Lung (tissue), 12 donors: ENCODE results near the gene BMP7. TPM values are rescaled to one million over a fixed set of nuclear protein-coding genes. Genes with fewer than 3 reads are reported as not detected.

Experiments
- ATAC-seq: fragments of 200-7000 bp; cut with Tn5 transposase; one replicate; pipeline ENCODE4 v1.9.1; 2020; ENCODE audit warnings: moderate number of reproducible peaks; ENCODE audit not compliant: insufficient read depth, low FRiP score
- DNase-seq, 3 donors: peaks; one replicate each; pipeline ENCODE4 v3.0.0-alpha.2; 2013 to 2017
- H3K27ac ChIP-seq, 2 donors: one replicate each; pipeline ENCODE4 v1.5.1; 2013; ENCODE audit warnings: mild to moderate bottlenecking in 2 of 2, moderate library complexity in 2 of 2, control low read depth in 1 of 2, inconsistent platforms in 1 of 2, low read depth in 1 of 2, low read length in 1 of 2
- H3K27me3 ChIP-seq, 3 donors: one replicate each; pipeline ENCODE4 v1.5.1; 2013; ENCODE audit warnings: low read length in 2 of 3; ENCODE audit not compliant: control insufficient read depth in 3 of 3, insufficient read depth in 3 of 3
- H3K36me3 ChIP-seq, 4 donors: one replicate each; pipeline ENCODE4 v1.5.1; 2013; ENCODE audit warnings: low read length in 4 of 4, mild to moderate bottlenecking in 1 of 4, moderate library complexity in 1 of 4; ENCODE audit not compliant: control insufficient read depth in 4 of 4, insufficient read depth in 4 of 4
- H3K4me1 ChIP-seq, 5 donors: one replicate each; pipeline ENCODE4 v1.5.1; 2013; ENCODE audit warnings: low read length in 5 of 5, mild to moderate bottlenecking in 2 of 5, moderate library complexity in 1 of 5; ENCODE audit not compliant: control insufficient read depth in 5 of 5, insufficient read depth in 5 of 5
- H3K4me3 ChIP-seq: one replicate; pipeline ENCODE4 v1.5.1; 2013; ENCODE audit warnings: mild to moderate bottlenecking, control low read depth, moderate library complexity
- H3K9ac ChIP-seq, 2 donors: one replicate each; pipeline ENCODE4 v1.5.1; 2013; ENCODE audit warnings: low read length in 2 of 2, control low read depth in 1 of 2; ENCODE audit not compliant: insufficient read depth in 1 of 2
- H3K9me3 ChIP-seq, 4 donors: one replicate each; pipeline ENCODE4 v1.5.1; 2013; ENCODE audit warnings: low read length in 3 of 4, mild to moderate bottlenecking in 1 of 4, moderate library complexity in 1 of 4; ENCODE audit not compliant: control insufficient read depth in 4 of 4, insufficient read depth in 3 of 4
- CTCF ChIP-seq: IDR thresholded peaks from 2 replicates; pipeline ENCODE4 v1.5.1; 2012; ENCODE audit warnings: mild to moderate bottlenecking; ENCODE audit errors: control extremely low read depth, extremely low read depth
- WGBS, 2 donors: extraction: QIAGEN DNeasy Blood & Tissue Kit; methylation state at CpG; one replicate each; pipeline ENCODE4 v1.1.7; 2013; 5-methylcytosine and 5-hydroxymethylcytosine counted together
- polyA plus RNA-seq, 2 donors: library from polyadenylated mRNA; stranded (reverse); fragments of 200-250 nt; gene quantifications; one replicate each; pipeline ENCODE4 v1.2.1, GENCODE V29; 2013
- total RNA-seq, 2 donors: library from RNA; depleted of rRNA in 1 of 2; stranded (reverse); fragments of >200 nt in 1 of 2; gene quantifications; one replicate each; pipeline ENCODE4 v1.2.1, GENCODE V29; 2014 to 2021
- donor health status: control.
- donor health status: control.
- donor health status: Bipolar disorder and iron deficiency.
- donor health status: healthy.
- donor health status: DM: yes; HTN: yes; CAD: no.

The BMP7 gene
- total and polyA plus RNA-seq, 4 donors, result 0.67 to 10.3 (median 1.4) TPM

- H3K9ac ChIP-seq, result no peak overlapping the region
- no peak for ATAC-seq
Observed at GRCh38 chr20:57287007-57287880, 20.8 kb upstream of the BMP7 start.

GRCh38 chr20:57283860-57284259 is 17.4 kb upstream of the BMP7 start:
- no peak overlapping the region for H3K27ac ChIP-seq
- no peak overlapping the region for H3K4me3 ChIP-seq
- TF ChIP-seq CTCF, result no peak
- no peaks in the 10 kb centered on the region for H3K9me3 ChIP-seq
- no peaks in the 10 kb centered on the region for H3K36me3 ChIP-seq
- peaks cover 0 to 32% (median 8%) of the 10 kb centered on the region in 5 donors for H3K4me1 ChIP-seq
- WGBS, 2 donors, result 84 to 88% methylated on average over 7 of the region's 7 CpGs
- ATAC-seq (no peak), DNase-seq (no peak)
- H3K9ac ChIP-seq, result no peak overlapping the region
- H3K27me3 ChIP-seq, result no peaks in the 10 kb centered on the region

More at GRCh38 chr20:57287007-57287880, 20.8 kb upstream of the BMP7 start:
- peak; percentile 61 to 78 (median 67) for DNase-seq
- no peak for TF ChIP-seq CTCF
- Histone ChIP-seq H3K36me3 (no peaks in the 10 kb centered on the region), H3K27ac (no peak overlapping the region), H3K4me1 (peaks cover 0 to 44% (median 11%) of the 10 kb centered on the region in 5 donors), H3K4me3 (no peak overlapping the region), H3K9me3 (no peaks in the 10 kb centered on the region), H3K27me3 (no peaks in the 10 kb centered on the region)
- WGBS, 2 donors, result 45 to 54% methylated on average over 14 of the region's 14 CpGs

- 43 to 44% methylated on average over 18 of the region's 18 CpGs for WGBS, 2 donors
- H3K36me3 ChIP-seq, result no peaks in the 10 kb centered on the region
- peaks cover 0 to 29% (median 8%) of the 10 kb centered on the region in 5 donors for H3K4me1 ChIP-seq
- H3K9ac ChIP-seq, result no peak overlapping the region
- ATAC-seq (no peak), DNase-seq (peak in 2 of 3 donors; percentile 53 to 54)
- no peaks in the 10 kb centered on the region for H3K27me3 ChIP-seq
- no peak overlapping the region for H3K4me3 ChIP-seq
- H3K27ac ChIP-seq, result no peak overlapping the region
- H3K9me3 ChIP-seq, result no peaks in the 10 kb centered on the region
- TF ChIP-seq CTCF, result no peak
Observed at GRCh38 chr20:57282670-57283361, 16.4 kb upstream of the BMP7 start.
